Ascending aorta (tissue), 2 donors: ENCODE measurements around the gene SLC45A2. TPM values are rescaled to one million over a fixed set of nuclear protein-coding genes. Genes with fewer than 3 reads are reported as not detected.
"Not testable (repeated sequence)": the region's sequence is repeated elsewhere in the genome, so short reads cannot be mapped to it uniquely, and the experiment has no call there.

Source experiments
- DNase-seq, 2 donors: peaks; one replicate each; pipeline ENCODE4 v3.0.0-alpha.2; 2019; ENCODE audit warnings: low spot score in 2 of 2
- H3K27ac ChIP-seq, 2 donors: fragments of 200-600 bp; sonication (generic); one replicate each; pipeline ENCODE4 v1.5.1; 2016 to 2017; ENCODE audit warnings: mild to moderate bottlenecking in 1 of 2
- H3K27me3 ChIP-seq: fragments of 200-600 bp; sonication (generic); one replicate; pipeline ENCODE4 v1.5.1; 2017
- H3K36me3 ChIP-seq, 2 donors: fragments of 200-600 bp; sonication (generic); one replicate each; pipeline ENCODE4 v1.5.1; 2016
- H3K4me1 ChIP-seq, 2 donors: fragments of 200-600 bp; sonication (generic); one replicate each; pipeline ENCODE4 v1.5.1; 2016 to 2017; ENCODE audit warnings: mild to moderate bottlenecking in 1 of 2
- H3K4me3 ChIP-seq, 2 donors: fragments of 200-600 bp; sonication (generic); one replicate each; pipeline ENCODE4 v1.5.1; 2016 to 2017; ENCODE audit warnings: mild to moderate bottlenecking in 1 of 2
- H3K9me3 ChIP-seq, 2 donors: fragments of 200-600 bp; sonication (generic); one replicate each; pipeline ENCODE4 v1.5.1; 2016
- CTCF ChIP-seq, 3 experiments: fragments of 200-600 bp in 2 of 3; fragments of 450-650 bp in 1 of 3; sonication (generic) in 2 of 3; IDR thresholded peaks; one replicate each; pipeline ENCODE4 v1.5.1; 2016 to 2019; ENCODE audit warnings: antibody characterized with exemption in 3 of 3, mild to moderate bottlenecking in 1 of 3, moderate library complexity in 1 of 3
- intact Hi-C: fragments of 100-400 bp; cut with DNase I; formaldehyde crosslinking; loops from one replicate; pipeline ENCODE4 v1.15.1; 2023
- total RNA-seq: library from RNA; depleted of rRNA; stranded (reverse); fragments of >200 nt; gene quantifications from one replicate; pipeline ENCODE4 v1.1.0, GENCODE V29; 2016

The SLC45A2 gene, protein sequence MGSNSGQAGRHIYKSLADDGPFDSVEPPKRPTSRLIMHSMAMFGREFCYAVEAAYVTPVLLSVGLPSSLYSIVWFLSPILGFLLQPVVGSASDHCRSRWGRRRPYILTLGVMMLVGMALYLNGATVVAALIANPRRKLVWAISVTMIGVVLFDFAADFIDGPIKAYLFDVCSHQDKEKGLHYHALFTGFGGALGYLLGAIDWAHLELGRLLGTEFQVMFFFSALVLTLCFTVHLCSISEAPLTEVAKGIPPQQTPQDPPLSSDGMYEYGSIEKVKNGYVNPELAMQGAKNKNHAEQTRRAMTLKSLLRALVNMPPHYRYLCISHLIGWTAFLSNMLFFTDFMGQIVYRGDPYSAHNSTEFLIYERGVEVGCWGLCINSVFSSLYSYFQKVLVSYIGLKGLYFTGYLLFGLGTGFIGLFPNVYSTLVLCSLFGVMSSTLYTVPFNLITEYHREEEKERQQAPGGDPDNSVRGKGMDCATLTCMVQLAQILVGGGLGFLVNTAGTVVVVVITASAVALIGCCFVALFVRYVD
- not detected for total RNA-seq

- intact Hi-C loops: no loop called here
- Histone ChIP-seq H3K27ac (no peak within 1 kb of the TSS), H3K4me1 (no peaks in the 10 kb centered on the region), H3K4me3 (no peak within 1 kb of the TSS), H3K9me3 (no peaks in the 10 kb centered on the region), H3K27me3 (no peaks in the 10 kb centered on the region), H3K36me3 (peaks cover 16 to 20% of the 10 kb centered on the region in 2 donors)
- no peak for TF ChIP-seq CTCF (IDR thresholded peaks at IDR 0.05)
- no peak for DNase-seq
Observed at GRCh38 chr5:33984671-33985124, at the start of gene SLC45A2. SLC45A2 (minus strand) TSS chr5:33984693; CDS start chr5:33984583, 110 bp downstream.

DNA sequence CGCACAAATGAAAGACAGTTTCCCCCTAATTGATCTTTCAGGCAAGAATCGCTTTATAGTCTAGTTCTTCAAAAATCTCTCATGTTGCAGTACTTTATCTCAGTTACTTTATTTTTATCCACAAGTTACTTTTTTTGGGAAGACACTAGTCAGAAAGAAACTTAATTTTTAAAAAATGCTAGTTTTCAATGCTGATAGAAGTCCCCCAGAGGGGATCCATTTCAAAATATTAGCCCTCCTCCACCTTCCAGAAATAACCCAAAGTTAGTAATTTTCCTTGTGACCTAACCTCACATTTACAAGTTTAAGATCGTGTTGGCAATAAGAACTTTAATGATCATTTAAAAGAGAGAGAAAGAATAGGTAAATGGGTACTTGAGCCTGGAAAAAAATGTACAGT is 47.5 kb upstream of the SLC45A2 start:
- H3K4me3 ChIP-seq: no peak overlapping the region
- H3K36me3 ChIP-seq: no peaks in the 10 kb centered on the region
- intact Hi-C loops: no loop called here
- H3K4me1 ChIP-seq: no peaks in the 10 kb centered on the region
- TF ChIP-seq CTCF (IDR thresholded peaks at IDR 0.05): no peak
- H3K27ac ChIP-seq: no peak overlapping the region
- H3K9me3 ChIP-seq: no peaks in the 10 kb centered on the region
- no peak for DNase-seq
- no peaks in the 10 kb centered on the region for H3K27me3 ChIP-seq

DNA sequence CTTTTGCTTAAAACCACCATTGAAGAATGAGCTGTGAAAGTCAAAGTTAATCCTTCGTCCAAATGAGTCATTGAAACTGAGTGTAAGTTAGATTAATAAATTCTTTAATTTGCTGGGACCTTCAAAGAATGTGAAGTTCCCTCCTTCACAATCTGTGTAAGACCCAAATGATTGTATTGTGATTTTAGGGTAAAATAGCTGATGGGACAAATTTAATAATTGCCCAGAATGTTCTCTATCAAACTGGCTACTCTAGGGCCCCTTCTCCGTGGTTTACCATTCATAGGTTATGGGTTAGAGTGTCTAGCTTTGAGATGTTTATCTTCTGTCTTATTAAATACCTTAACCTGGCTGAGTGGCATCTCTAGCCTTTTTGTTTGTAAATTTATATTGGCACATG is 46.6 kb upstream of the SLC45A2 start:
- Histone ChIP-seq H3K9me3 (no peaks in the 10 kb centered on the region), H3K4me3 (no peak overlapping the region), H3K27ac (no peak overlapping the region), H3K27me3 (no peaks in the 10 kb centered on the region), H3K36me3 (no peaks in the 10 kb centered on the region), H3K4me1 (no peaks in the 10 kb centered on the region)
- no peak for DNase-seq
- intact Hi-C loops: no loop called here
- TF ChIP-seq CTCF (IDR thresholded peaks at IDR 0.05): no peak

DNA sequence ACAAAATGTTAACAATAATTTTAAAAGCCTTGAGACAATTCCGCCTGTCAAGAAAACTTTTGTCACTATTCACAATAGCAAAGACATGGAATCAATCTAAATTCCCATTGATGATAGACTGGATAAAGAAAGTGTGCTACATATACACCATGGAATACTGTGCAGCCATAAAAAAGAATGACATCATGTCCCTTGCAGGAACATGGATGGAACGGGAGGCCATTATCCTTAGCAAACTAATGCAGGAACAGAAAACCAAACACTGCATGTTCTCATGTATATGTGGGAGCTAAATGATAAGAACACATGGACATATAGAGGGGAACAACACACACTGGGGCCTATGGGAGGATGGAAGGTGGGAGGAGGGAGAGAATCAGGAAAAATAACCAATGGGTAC is 46.1 kb upstream of the SLC45A2 start:
- H3K9me3 ChIP-seq, H3K36me3 ChIP-seq, H3K27me3 ChIP-seq, DNase-seq, H3K27ac ChIP-seq, H3K4me1 ChIP-seq, intact Hi-C loops, H3K4me3 ChIP-seq: not testable (repeated sequence)

DNA sequence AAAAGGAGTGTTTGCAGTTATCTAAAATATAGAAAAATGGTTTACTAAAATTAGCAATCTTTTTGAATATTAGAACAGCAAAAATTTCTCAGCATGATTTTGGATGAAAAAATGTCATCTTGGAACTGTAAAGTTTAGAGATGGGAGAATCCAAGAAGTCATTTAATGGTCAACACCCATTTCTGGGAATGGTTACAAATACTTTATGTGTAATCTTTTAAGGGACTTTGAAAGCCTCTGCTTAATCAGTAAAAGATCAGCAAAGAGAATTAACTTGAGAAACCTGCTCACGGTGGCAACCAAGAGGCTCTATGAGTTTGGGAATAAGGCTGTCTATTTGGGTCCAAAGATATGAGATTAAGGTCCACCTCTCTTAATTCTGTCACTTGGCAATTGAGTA is 45.6 kb upstream of the SLC45A2 start:
- H3K9me3 ChIP-seq: no peaks in the 10 kb centered on the region
- no peak overlapping the region for H3K4me3 ChIP-seq
- no peak for DNase-seq
- no peak overlapping the region for H3K27ac ChIP-seq
- TF ChIP-seq CTCF (IDR thresholded peaks at IDR 0.05): no peak
- H3K27me3 ChIP-seq: no peaks in the 10 kb centered on the region
- H3K36me3 ChIP-seq: no peaks in the 10 kb centered on the region
- intact Hi-C loops: no loop called here
- H3K4me1 ChIP-seq: no peaks in the 10 kb centered on the region

DNA sequence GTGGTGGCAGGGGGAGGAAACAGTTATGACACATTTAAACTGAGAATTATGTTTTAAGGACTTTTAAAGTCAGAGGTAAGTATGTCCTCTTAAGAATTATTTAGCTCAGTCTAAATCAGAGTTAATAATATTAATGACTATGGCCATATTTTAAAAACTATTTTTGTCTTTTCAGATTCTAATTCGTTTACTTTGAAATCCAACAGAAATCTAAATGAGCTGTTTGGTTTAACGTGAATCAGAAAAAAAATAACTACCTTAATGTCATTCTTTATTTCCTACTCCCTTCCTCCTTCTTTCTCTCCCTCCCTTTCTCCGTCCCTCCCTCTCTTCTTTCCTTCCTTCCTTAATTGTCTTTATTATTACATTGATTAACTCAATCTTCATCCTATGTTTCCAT is 43.9 kb upstream of the SLC45A2 start:
- TF ChIP-seq CTCF (IDR thresholded peaks at IDR 0.05): no peak
- Histone ChIP-seq H3K9me3 (no peaks in the 10 kb centered on the region), H3K27ac (no peak overlapping the region), H3K36me3 (no peaks in the 10 kb centered on the region), H3K4me1 (no peaks in the 10 kb centered on the region), H3K4me3 (no peak overlapping the region), H3K27me3 (no peaks in the 10 kb centered on the region)
- DNase-seq: no peak
- intact Hi-C loops: no loop called here
